NCI-H2227 (cell line): Measurements from ENCODE around the gene ANKIB1.
"Not testable (repeated sequence)": the region's sequence is repeated elsewhere in the genome, so short reads cannot be mapped to it uniquely, and the experiment has no call there.

Experiments
- DNase-seq: peaks from one replicate; lab custom pipeline; 2025; ENCODE audit not compliant: unreplicated experiment; lab: John Stamatoyannopoulos, UW

The ANKIB1 gene

DNA sequence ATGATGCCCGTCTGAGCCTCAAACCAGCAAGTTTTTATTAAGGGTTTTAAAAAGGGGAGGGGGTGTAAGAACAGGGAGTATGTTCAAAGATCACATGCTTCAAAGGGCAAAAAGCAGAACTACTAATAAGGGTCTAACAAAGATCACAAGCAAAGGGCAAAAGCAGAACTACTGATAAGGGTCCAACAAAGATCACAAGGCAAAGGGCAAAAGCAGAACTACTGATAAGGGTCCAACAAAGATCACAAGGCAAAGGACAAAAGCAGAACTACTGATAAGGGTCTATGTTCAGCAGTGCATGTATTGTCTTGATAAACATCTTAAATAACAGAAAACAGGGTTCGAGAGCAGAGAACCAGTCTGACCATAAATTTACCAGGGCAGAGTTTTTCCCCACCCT lies 196.9 kb downstream of the ANKIB1 start:
- not testable (repeated sequence) for DNase-seq

DNA sequence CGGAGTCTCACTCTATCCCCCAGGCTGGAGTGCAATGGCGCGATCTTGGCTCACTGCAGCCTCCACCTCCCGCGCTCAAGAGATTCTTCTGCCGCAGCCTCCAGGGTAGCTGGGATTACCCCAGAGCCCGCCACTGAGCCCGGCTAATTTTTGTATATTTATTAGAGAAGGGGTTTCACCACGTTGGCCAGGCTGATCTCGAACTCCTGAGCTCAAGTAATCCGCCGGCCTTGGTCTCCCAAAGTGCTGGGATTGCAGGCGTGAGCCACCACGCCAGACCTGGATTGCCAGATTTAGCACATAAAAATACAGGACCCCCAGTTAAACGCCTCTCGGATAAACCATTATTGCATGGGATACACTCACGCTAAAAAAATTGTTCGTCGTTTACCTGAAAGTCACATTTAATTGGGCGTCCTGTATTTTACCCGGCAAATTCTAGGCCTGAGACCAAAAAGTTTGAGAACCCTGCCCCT lies 201.1 kb downstream of the ANKIB1 start:
- DNase-seq: no peak

GRCh38 chr7:92447345-92448204 lies 201.8 kb downstream of the ANKIB1 start, which contains the start of gene GATAD1:
Gene GATAD1, plus strand, starts transcription at chr7:92447482. Its CDS starts 248 bp downstream, at chr7:92447730.
- DNase-seq: peak; percentile 96

- DNase-seq: peak; percentile 75
These were observed 202.5 kb downstream of the ANKIB1 start for GRCh38 chr7:92448205-92448747.
